Smooth muscle cell (in vitro differentiated cells): Measurements from ENCODE around the gene HEPACAM2. TPM values are rescaled to one million over a fixed set of nuclear protein-coding genes. Genes with fewer than 3 reads are reported as not detected.

ENCODE experiments used
- DNase-seq: peaks from one replicate; lab custom pipeline; 2025; ENCODE audit not compliant: unreplicated experiment; lab: John Stamatoyannopoulos, UW
- H2AFZ ChIP-seq: fragments of 200-600 bp; sonication (generic); 2 replicates; pipeline ENCODE4 v1.6.0; 2016; ENCODE audit warnings: antibody characterized with exemption, low read depth, mild to moderate bottlenecking
- H3F3A ChIP-seq: fragments of 200-600 bp; sonication (generic); 2 replicates; pipeline ENCODE4 v1.6.0; 2017; ENCODE audit warnings: antibody characterized with exemption, low read depth
- H3K27ac ChIP-seq: fragments of 200-600 bp; sonication (generic); 2 replicates; pipeline ENCODE4 v1.5.1; 2016; ENCODE audit warnings: low read depth, mild to moderate bottlenecking
- H3K27me3 ChIP-seq: fragments of 200-600 bp; sonication (generic); 2 replicates; pipeline ENCODE4 v1.6.1; 2016; ENCODE audit warnings: low read depth, mild to moderate bottlenecking
- H3K36me3 ChIP-seq: fragments of 200-600 bp; sonication (generic); 2 replicates; pipeline ENCODE4 v1.5.1; 2016; ENCODE audit warnings: low read depth
- H3K4me1 ChIP-seq: fragments of 200-600 bp; sonication (generic); 2 replicates; pipeline ENCODE4 v1.5.1; 2016; ENCODE audit warnings: low read depth
- H3K4me2 ChIP-seq: fragments of 200-600 bp; sonication (generic); 2 replicates; pipeline ENCODE4 v1.6.0; 2016; ENCODE audit warnings: mild to moderate bottlenecking
- H3K4me3 ChIP-seq: fragments of 200-600 bp; sonication (generic); 2 replicates; pipeline ENCODE4 v1.5.1; 2016; ENCODE audit warnings: mild to moderate bottlenecking
- H3K79me2 ChIP-seq: fragments of 200-600 bp; sonication (generic); 2 replicates; pipeline ENCODE4 v1.6.0; 2016; ENCODE audit warnings: low read depth, mild to moderate bottlenecking
- H3K9ac ChIP-seq: fragments of 200-600 bp; sonication (generic); 2 replicates; pipeline ENCODE4 v1.6.0; 2016; ENCODE audit warnings: low read depth
- H3K9me3 ChIP-seq: fragments of 200-600 bp; sonication (generic); replicated peaks from 2 replicates; pipeline ENCODE4 v1.5.1; 2016; ENCODE audit warnings: low read depth
- H4K20me1 ChIP-seq: fragments of 200-600 bp; sonication (generic); 2 replicates; pipeline ENCODE4 v1.6.0; 2016; ENCODE audit warnings: low read depth
- WGBS: methylation state at CpG from one replicate; pipeline ENCODE4 v1.1.7; 2016; ENCODE audit warnings: low lambda C conversion rate; 5-methylcytosine and 5-hydroxymethylcytosine counted together
- polyA plus RNA-seq: library from polyadenylated mRNA; unstranded; fragments of >200 nt; fragmentation: Nextera tagmentation; extraction: Ambion mirVana; gene quantifications from 2 replicates; pipeline ENCODE4 v1.2.1, GENCODE V29; 2016
- total RNA-seq: library from RNA; depleted of rRNA; stranded (reverse); fragments of >200 nt; gene quantifications from 2 replicates; pipeline ENCODE4 v1.2.3, GENCODE V29; 2014
- TF ChIP-seq, protein P1 (sequence below): fragments of 200-600 bp; sonication (generic); IDR thresholded peaks from 2 replicates; pipeline ENCODE4 v1.5.1; 2017; ENCODE audit warnings: borderline replicate concordance, mild to moderate bottlenecking, antibody characterized with exemption; ENCODE audit not compliant: insufficient read depth, poor library complexity, severe bottlenecking

HEPACAM2 gene
- total and polyA plus RNA-seq, 2 experiments from 2014 or later = not detected

DNA sequence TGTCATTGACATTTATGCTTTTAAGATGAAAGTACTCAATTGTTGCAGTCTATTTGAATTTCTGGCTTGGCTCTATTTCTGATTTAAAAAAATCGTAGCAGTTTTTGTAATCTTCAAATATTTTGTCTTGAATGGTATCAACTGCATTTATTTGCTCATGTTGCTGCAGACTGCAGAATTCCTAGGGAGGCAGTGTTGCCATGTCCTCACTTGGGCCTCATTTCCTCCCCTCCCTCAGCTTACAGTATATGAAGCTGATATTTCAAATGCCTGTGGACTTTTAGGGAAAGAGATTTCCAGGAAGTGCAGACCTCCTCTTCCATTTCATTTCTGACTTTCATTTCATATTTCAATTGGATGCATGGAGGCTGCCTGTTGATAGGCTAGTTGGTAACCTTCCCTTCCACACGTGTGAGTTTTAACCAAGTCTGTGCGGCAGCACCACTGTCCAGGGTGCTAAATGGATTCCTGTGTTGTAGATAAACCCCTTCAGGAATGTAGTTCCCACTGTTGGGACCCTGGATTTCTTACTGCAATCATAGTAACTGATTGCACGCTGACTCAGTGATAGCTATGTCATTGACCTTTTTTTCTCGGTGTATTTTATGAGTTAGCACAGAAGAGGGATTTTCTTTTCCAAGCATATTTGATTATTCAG is 23.4 kb upstream of the HEPACAM2 start:
- Histone ChIP-seq H3K27me3 (no peaks in the 10 kb centered on the region), H3K9ac (no peak overlapping the region), H3K36me3 (no peaks in the 10 kb centered on the region), H2AFZ (no peak overlapping the region), H3K27ac (no peak overlapping the region), H3K4me1 (no peaks in the 10 kb centered on the region), H4K20me1 (peaks cover 60% of the 10 kb centered on the region), H3K4me3 (no peak overlapping the region), H3K9me3 (no peaks in the 10 kb centered on the region), H3K79me2 (peaks cover 3% of the 10 kb centered on the region), H3K4me2 (no peak overlapping the region), H3F3A (no peaks in the 10 kb centered on the region)
- WGBS = 42% methylated on average over 5 of the region's 5 CpGs
- TF ChIP-seq, protein P1, sequence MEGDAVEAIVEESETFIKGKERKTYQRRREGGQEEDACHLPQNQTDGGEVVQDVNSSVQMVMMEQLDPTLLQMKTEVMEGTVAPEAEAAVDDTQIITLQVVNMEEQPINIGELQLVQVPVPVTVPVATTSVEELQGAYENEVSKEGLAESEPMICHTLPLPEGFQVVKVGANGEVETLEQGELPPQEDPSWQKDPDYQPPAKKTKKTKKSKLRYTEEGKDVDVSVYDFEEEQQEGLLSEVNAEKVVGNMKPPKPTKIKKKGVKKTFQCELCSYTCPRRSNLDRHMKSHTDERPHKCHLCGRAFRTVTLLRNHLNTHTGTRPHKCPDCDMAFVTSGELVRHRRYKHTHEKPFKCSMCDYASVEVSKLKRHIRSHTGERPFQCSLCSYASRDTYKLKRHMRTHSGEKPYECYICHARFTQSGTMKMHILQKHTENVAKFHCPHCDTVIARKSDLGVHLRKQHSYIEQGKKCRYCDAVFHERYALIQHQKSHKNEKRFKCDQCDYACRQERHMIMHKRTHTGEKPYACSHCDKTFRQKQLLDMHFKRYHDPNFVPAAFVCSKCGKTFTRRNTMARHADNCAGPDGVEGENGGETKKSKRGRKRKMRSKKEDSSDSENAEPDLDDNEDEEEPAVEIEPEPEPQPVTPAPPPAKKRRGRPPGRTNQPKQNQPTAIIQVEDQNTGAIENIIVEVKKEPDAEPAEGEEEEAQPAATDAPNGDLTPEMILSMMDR = no peak
- no peak for DNase-seq

DNA sequence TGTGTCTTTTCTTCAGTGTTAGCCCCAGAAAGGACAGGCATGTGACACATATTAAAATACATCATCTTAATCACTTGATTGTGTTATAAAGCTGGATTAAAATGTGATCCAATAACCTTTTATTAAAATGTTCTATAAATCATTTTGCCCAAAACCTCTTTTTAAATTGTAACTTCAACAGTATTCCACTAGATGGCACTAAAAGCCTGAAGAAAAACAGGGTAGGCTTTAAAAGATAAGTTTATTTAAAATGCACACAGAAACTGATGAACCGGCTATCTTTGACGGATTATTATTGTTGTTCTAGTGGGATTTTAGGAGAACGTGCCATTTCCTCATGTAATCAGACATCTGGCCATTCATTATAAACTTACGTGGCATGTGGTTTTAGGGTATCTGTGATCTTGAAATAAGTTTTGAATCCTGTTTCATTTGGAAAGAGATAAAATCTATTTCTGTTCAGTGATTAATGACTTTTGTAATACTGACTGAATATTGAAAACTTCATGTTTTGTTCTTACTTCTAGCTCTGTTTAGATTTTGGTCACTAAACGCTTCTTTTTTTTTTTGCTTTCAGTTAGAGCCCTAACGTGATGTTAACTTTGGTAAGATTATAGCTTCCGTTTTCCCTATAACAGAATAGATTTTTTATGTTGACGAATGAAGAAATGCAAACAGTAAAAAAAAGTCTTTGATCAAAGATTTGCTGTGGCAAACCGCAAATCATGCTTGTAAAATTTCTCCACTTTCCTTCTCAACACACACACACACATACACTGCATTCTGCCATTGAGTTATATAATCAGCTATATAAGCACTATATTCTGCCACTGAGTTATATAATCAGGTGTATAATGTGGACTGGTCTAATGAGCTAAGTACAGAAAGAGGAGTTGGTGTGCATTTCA is 19.5 kb upstream of the HEPACAM2 start:
- TF ChIP-seq, protein P1 = peak; percentile 70
- Histone ChIP-seq H3K27ac (no peak overlapping the region), H2AFZ (no peak overlapping the region), H3K4me3 (no peak overlapping the region), H3K36me3 (no peaks in the 10 kb centered on the region), H3F3A (no peaks in the 10 kb centered on the region), H3K27me3 (no peaks in the 10 kb centered on the region), H3K4me1 (no peaks in the 10 kb centered on the region), H4K20me1 (peaks cover 64% of the 10 kb centered on the region), H3K9me3 (no peaks in the 10 kb centered on the region), H3K9ac (no peak overlapping the region), H3K79me2 (peaks cover 3% of the 10 kb centered on the region), H3K4me2 (peak overlapping the region; percentile 52)
- WGBS = 54% methylated on average over 9 of the region's 9 CpGs
- DNase-seq = no peak

DNA sequence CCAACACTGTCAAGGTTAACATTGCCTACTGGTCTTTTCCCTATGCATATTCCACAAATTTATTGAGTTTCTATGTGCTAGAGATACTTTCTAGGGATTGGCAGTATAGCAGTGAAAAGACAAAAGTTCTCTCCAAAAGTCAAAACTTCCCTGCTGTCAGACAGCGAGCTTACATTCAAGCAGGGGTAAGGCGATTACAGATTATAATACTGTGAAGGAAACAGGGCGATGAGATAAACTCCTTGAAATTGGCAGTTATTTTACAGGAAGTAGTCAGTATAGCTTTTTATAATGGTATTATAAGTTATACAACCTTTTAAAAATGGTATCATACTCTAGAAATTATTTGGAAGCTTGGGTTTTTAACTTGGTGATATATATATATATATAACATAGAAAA is 15.8 kb upstream of the HEPACAM2 start:
- H4K20me1 ChIP-seq = peaks cover 53% of the 10 kb centered on the region
- H3K36me3 ChIP-seq = no peaks in the 10 kb centered on the region
- no peak overlapping the region for H3K9ac ChIP-seq
- DNase-seq = no peak
- no peak overlapping the region for H3K27ac ChIP-seq
- no peaks in the 10 kb centered on the region for H3K27me3 ChIP-seq
- no peak overlapping the region for H3K4me2 ChIP-seq
- H3K4me3 ChIP-seq = no peak overlapping the region
- TF ChIP-seq, protein P1 = no peak
- no peaks in the 10 kb centered on the region for H3K4me1 ChIP-seq
- no peaks in the 10 kb centered on the region for H3K79me2 ChIP-seq
- H3F3A ChIP-seq = no peaks in the 10 kb centered on the region
- no peaks in the 10 kb centered on the region for H3K9me3 ChIP-seq
- no peak overlapping the region for H2AFZ ChIP-seq
- over 99% methylated on average over 3 of the region's 3 CpGs for WGBS
